ENCODE results near the gene CDHR3. TPM values are rescaled to one million over a fixed set of nuclear protein-coding genes. Genes with fewer than 3 reads are reported as not detected.

CDHR3 gene
- total RNA-seq, 1 donor from 2014 or later: 1.4 TPM

- no peaks in the 10 kb centered on the region for H3K36me3 Mint-ChIP-seq
These were observed 91.3 kb downstream of the CDHR3 start for GRCh38 chr7:106054156-106054910.

GRCh38 chr7:106054971-106055532 lies 92.0 kb downstream of the CDHR3 start:
- Histone ChIP-seq H3K79me2 (ENCODE audit: low read depth) (no peaks in the 10 kb centered on the region), H3K9ac (no peak overlapping the region), H3K27ac (no peak overlapping the region), H3F3A (ENCODE audit: low read depth) (no peaks in the 10 kb centered on the region), H3K27me3 (no peaks in the 10 kb centered on the region), H3K4me1 (peaks cover 14% of the 10 kb centered on the region), H3K9me3 (ENCODE audit: low read depth) (no peaks in the 10 kb centered on the region), H4K20me1 (ENCODE audit: low read depth) (no peaks in the 10 kb centered on the region), H2AFZ (replicated peaks) (no peak overlapping the region), H3K36me3 (no peaks in the 10 kb centered on the region), H3K4me3 (no peak overlapping the region), H3K4me2 (no peak overlapping the region)
- Mint-ChIP-seq H3K27ac (no peak overlapping the region), H3K4me1 (peaks cover 38% of the 10 kb centered on the region), H3K9me3 (peaks cover 4% of the 10 kb centered on the region), H3K27me3 (ENCODE audit: insufficient read depth, low read depth) (peaks cover 13% of the 10 kb centered on the region), H3K4me3 (no peak overlapping the region), H3K36me3 (no peaks in the 10 kb centered on the region)
- TF ChIP-seq CTCF (IDR thresholded peaks at IDR 0.05) (no peak), EZH2 (IDR thresholded peaks at IDR 0.05) (no peak), EZH2phosphoT487 (IDR thresholded peaks at IDR 0.05) (no peak)
- DNase-seq (ENCODE audit: low spot score): no peak

More at GRCh38 chr7:106054156-106054910, 91.3 kb downstream of the CDHR3 start:
- Histone ChIP-seq H3K27ac (no peak overlapping the region), H3K79me2 (ENCODE audit: low read depth) (no peaks in the 10 kb centered on the region), H3K27me3 (no peaks in the 10 kb centered on the region), H2AFZ (replicated peaks) (no peak overlapping the region), H3K9me3 (ENCODE audit: low read depth) (no peaks in the 10 kb centered on the region), H3K36me3 (no peaks in the 10 kb centered on the region), H3K4me3 (no peak overlapping the region), H3K4me2 (no peak overlapping the region), H3K9ac (no peak overlapping the region), H3F3A (ENCODE audit: low read depth) (no peaks in the 10 kb centered on the region), H4K20me1 (ENCODE audit: low read depth) (no peaks in the 10 kb centered on the region), H3K4me1 (peaks cover 14% of the 10 kb centered on the region)
- no peak overlapping the region for H3K4me3 Mint-ChIP-seq
- DNase-seq (ENCODE audit: low spot score): no peak
- H3K27me3 Mint-ChIP-seq (ENCODE audit: insufficient read depth, low read depth): peaks cover 11% of the 10 kb centered on the region
- TF ChIP-seq EZH2 (IDR thresholded peaks at IDR 0.05) (no peak), EZH2phosphoT487 (IDR thresholded peaks at IDR 0.05) (no peak), CTCF (IDR thresholded peaks at IDR 0.05) (no peak)
- H3K27ac Mint-ChIP-seq: no peak overlapping the region
- H3K4me1 Mint-ChIP-seq: peaks cover 36% of the 10 kb centered on the region
- no peaks in the 10 kb centered on the region for H3K9me3 Mint-ChIP-seq

- Histone ChIP-seq H3K4me1 (peaks cover 14% of the 10 kb centered on the region), H2AFZ (replicated peaks) (peak overlapping the region; percentile 6), H3K36me3 (no peaks in the 10 kb centered on the region), H3K4me3 (no peak overlapping the region), H3K27ac (no peak overlapping the region), H3K27me3 (no peaks in the 10 kb centered on the region), H3K9ac (no peak overlapping the region), H4K20me1 (ENCODE audit: low read depth) (no peaks in the 10 kb centered on the region), H3K4me2 (no peak overlapping the region), H3F3A (ENCODE audit: low read depth) (no peaks in the 10 kb centered on the region), H3K9me3 (ENCODE audit: low read depth) (no peaks in the 10 kb centered on the region), H3K79me2 (ENCODE audit: low read depth) (no peaks in the 10 kb centered on the region)
- Mint-ChIP-seq H3K9me3 (peaks cover 13% of the 10 kb centered on the region), H3K27ac (no peak overlapping the region), H3K4me3 (peak overlapping the region; percentile 10), H3K36me3 (no peaks in the 10 kb centered on the region), H3K4me1 (peaks cover 38% of the 10 kb centered on the region), H3K27me3 (ENCODE audit: insufficient read depth, low read depth) (peaks cover 13% of the 10 kb centered on the region)
- no peak for TF ChIP-seq EZH2 (IDR thresholded peaks at IDR 0.05)
- TF ChIP-seq EZH2phosphoT487 (IDR thresholded peaks at IDR 0.05): no peak
- peak; percentile 68 for TF ChIP-seq CTCF (IDR thresholded peaks at IDR 0.05)
- peak; percentile 72 for DNase-seq (ENCODE audit: low spot score)
These were observed 93.6 kb downstream of the CDHR3 start for GRCh38 chr7:106056513-106057203.

All from neural progenitor cell (in vitro differentiated cells).